HCT116 (cell line): ENCODE measurements around the gene IL31RA.

Experiments used
- EGR1 ChIP-seq: IDR thresholded peaks from 2 replicates; pipeline ENCODE4 v1.6.1; 2012; ENCODE audit warnings: low read depth
- POLR2AphosphoS5 ChIP-seq: IDR thresholded peaks from 2 replicates; pipeline ENCODE4 v1.6.1; 2011; ENCODE audit warnings: mild to moderate bottlenecking, low read depth, low read length, moderate library complexity
- YY1 ChIP-seq: IDR thresholded peaks from 2 replicates; pipeline ENCODE4 v1.6.1; 2011; ENCODE audit warnings: low read length, low read depth, moderate library complexity, mild to moderate bottlenecking; ENCODE audit not compliant: insufficient replicate concordance; ENCODE audit errors: extremely low read depth
- TF ChIP-seq, protein P1 (sequence below), 3 experiments: fragments of 200-600 bp in 1 of 3; sonication (generic) in 1 of 3; IDR thresholded peaks in 2 of 3; conservative IDR thresholded peaks in 1 of 3; 2 replicates each; pipeline ENCODE4 v1.5.1; 2012 to 2017; ENCODE audit warnings: low read depth in 2 of 3, low read length in 2 of 3, antibody characterized with exemption in 1 of 3, borderline replicate concordance in 1 of 3, control low read depth in 1 of 3, mild to moderate bottlenecking in 1 of 3, mixed read lengths in 1 of 3, mixed run types in 1 of 3, moderate library complexity in 1 of 3; ENCODE audit not compliant: insufficient read depth in 1 of 3

DNA sequence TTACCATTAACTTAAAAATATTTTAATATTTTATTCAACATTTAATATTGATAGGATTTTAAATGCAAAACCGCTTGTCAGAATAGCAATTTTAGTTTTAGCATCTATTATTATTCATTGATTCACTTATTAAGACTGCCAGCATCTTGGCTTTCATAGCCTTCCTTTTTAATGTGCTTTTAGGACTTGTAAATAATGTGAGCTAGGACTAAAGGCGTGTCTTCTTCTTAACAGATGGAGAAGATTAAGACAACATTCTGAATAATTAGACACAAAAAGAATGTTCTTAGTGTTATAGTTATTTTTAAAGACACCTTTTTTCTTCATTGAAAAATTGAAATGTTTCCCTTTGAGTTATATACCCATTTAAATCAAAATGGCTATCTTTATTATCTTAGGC lies 6.9 kb downstream of the IL31RA start:
- TF ChIP-seq, protein P1, sequence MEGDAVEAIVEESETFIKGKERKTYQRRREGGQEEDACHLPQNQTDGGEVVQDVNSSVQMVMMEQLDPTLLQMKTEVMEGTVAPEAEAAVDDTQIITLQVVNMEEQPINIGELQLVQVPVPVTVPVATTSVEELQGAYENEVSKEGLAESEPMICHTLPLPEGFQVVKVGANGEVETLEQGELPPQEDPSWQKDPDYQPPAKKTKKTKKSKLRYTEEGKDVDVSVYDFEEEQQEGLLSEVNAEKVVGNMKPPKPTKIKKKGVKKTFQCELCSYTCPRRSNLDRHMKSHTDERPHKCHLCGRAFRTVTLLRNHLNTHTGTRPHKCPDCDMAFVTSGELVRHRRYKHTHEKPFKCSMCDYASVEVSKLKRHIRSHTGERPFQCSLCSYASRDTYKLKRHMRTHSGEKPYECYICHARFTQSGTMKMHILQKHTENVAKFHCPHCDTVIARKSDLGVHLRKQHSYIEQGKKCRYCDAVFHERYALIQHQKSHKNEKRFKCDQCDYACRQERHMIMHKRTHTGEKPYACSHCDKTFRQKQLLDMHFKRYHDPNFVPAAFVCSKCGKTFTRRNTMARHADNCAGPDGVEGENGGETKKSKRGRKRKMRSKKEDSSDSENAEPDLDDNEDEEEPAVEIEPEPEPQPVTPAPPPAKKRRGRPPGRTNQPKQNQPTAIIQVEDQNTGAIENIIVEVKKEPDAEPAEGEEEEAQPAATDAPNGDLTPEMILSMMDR (IDR thresholded peaks at IDR 0.05 in 2 of 3, conservative IDR thresholded peaks at IDR 0.05 in 1 of 3; ENCODE audit: borderline replicate concordance in 1 of 3, insufficient read depth in 1 of 3, low read depth in 2 of 3, low read length in 2 of 3), result no peak
- TF ChIP-seq YY1, result no peak
- no peak for TF ChIP-seq POLR2AphosphoS5
- no peak for TF ChIP-seq EGR1
